A204.1 (cell line): ENCODE results near the gene RNLS.

Experiments
- FAIRE-seq: peaks from 2 replicates; lab custom pipeline; 2012; peaks lifted over from hg19 to GRCh38; lab: Jason Lieb, UNC

Gene RNLS

DNA sequence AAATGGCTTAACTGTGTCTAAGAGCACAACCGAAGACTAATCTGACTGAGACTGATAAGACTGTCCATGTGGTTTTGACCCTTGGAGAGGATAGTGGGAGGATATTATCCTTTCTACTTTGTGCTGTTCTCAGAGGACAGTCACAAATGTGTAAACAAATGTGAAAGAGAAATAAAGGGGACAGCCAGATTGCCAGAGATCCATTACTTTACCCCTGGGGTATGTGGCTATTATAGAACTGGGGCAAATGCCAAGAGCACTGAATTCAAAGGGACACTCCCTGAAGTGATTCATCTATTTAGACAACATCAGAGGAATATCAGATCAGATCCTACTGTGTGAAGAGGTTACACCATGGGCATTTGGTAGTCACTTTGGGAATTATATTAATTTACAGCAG lies 154.7 kb downstream of the RNLS start:
- no peak for FAIRE-seq

DNA sequence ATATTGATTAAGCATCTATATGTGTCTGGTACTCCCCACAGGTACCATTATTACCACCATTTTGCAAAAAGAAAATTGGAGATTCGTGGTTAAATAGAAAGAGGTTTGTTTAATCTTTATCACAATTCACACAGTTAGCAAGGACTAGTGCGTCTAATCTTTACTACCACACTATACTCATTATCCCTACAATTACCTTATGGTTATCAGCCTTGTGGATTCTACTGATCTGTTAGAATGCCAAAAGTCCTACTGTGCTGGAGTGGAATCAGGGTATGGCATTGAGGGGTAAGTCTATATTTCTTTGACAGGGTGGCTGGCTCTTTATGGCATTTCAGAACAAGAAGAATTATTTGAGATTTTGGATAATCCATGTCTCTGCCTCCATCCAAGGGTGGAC lies 156.1 kb downstream of the RNLS start:
- no peak for FAIRE-seq

DNA sequence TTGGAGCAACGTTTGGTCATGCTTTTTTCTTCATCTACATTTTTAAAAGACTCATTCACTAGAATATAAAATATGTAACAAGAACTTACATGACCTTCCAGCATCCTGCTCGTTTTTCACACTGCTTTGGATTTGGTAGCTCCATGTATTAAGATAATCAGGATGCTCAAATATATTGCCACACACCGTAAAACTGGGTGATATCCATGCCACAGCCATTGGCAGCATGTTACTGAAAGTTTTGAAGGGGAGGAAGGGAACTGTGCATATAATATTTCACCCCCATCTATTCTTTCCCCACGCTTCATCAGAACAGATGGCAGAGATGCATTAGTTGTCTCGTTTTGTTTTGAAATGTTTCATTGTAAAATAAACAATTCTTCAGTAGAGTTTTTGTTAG lies 158.2 kb downstream of the RNLS start:
- FAIRE-seq, result no peak

DNA sequence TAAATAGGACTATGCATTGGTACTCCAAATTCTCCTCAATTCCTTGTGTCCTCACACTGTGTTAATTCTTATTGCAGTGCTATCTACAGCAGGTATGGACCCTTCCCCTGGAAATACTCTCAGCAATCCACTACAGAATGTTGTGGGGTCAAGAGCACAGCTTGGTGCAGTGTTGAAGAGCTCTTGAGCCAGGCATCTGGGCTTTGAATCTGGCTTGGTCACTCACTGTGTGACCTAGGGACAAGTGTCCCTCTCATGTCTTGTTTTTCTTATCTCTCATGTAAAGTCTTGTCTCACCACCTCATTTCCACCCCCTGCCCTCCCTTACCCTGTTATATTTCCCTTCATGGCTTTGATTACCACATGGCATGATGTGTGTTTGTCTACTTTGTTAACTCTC lies 159.4 kb downstream of the RNLS start:
- no peak for FAIRE-seq

DNA sequence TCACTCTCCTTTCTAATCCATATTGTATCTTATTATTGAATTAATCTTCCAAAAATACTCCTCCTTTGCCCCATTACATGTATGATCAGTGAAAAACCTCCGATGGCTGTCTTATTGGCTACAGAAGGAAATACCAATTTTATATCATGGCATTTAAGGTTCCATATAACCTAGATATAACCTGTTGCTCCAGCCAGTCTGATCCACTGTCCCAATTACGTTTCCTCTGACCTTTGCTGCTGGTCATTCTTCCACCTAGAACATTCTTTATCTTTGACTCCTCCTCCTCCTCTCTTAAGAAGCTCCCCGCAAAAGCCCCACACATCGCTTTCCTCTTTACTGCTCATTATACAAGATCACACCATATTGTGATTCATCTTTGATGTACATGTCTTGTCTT lies 161.5 kb downstream of the RNLS start:
- FAIRE-seq, result no peak

DNA sequence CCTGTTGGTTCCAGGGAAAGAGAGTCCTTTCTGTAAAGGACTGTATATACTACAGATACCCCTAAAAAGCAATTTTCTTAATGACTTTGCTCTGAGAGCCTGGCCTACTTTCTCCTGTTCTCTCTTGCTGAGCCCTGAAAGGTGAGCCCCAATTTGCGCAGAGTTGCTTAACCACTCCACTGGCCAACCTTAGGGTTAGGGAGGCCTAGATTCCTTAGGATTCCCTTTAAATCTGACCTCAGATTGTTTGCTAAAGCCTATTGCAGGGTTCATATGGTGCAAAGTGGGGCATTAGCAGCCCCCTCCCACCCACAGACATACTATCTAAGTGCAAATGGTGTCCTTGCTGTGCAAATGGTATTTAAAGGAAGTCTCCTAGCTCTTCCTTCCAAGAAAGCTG lies 164.2 kb downstream of the RNLS start:
- FAIRE-seq, result no peak

DNA sequence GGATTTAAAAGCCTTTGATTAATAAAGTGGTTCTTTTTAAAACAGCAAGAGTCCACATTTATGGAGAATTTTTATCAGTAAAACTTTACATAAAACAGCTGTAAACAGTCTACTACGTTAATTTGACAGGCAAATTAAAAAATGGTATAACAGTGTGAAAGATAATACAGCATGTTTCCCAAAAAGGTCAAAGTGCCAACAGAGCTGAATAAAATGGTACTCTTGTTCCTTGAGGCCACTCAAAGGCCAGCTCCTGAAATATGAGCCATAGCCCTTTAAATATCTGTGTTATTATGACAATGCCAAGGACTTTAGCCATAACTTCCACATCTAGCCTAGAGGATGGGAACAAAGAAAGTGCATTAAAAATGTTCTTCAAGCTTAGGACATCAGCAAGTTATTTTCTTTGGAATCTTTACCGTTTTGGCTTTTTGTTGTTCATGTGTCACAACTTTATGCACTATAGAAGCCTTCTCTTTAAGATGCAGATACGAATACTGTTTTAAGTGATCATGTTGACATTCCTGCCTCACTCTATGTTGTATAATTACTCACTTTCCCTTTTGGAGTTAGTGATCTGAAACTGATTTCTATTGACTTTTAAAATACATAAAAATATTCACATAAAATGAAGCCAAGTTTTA lies 165.6 kb downstream of the RNLS start:
- no peak for FAIRE-seq

DNA sequence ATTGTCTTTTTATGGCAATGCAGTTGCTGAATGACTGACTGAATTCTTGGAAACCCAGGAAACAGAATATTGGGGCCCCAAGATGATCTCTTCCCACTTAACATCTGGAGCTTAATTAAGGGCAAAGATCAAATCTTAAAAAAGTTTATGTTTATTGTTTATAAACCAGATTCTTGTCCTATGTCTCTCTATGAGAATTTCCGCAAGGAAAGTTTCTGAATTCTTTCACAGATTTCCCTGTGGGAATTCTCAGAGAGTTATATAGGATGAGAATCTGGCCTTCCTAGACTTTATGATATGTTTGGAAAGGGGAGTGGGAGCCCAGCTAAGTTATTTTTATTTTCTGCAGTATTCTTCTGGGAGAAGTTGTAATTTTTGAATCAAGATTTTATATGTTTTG lies 166.3 kb downstream of the RNLS start:
- FAIRE-seq, result no peak

DNA sequence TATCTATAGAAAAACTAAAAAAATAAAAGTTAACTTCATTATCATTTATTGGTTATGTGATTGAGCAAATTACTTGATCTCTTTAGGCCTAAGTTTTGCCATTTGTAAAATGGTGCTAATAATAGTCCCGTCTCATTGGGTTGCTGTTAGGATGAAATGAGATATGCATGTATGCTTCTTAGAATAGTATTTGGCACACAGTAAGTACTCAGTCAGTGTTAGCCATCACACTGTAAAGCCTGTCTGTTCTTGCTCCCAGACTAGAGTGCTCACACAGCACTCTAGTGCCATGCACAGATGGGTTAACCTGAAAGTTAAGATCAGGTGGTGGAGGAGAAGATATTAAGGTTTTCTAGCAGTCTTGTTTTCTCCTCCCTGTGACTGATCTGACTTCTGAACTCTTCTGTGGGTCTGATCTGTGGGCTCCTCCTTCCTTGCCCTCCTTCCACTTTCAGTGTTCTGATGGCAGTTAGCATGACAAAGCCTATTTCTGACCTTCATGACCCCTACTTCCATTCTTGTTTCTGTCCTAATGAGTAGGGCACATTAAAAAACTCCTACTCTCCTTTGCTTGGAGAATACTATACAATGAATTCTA lies 167.5 kb downstream of the RNLS start:
- FAIRE-seq, result no peak

DNA sequence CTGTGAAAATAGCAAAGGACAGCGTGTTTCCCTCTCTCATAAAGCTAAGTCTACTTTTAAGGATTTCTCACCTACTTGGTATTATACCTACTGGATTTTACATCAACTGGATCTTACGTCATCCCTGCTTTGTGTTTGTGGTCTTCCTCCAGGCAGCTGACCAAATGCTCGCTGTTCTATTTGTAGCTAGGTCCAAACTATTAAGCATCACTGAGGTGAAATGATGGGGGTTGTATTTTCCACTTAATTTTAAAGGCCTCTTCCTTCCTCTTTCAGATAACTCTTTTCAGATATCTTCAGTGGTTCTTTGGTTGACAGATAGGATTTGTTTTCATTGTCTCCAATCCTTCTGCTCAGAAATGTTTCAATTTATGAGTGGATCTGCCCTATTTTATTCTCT lies 169.7 kb downstream of the RNLS start:
- no peak for FAIRE-seq

DNA sequence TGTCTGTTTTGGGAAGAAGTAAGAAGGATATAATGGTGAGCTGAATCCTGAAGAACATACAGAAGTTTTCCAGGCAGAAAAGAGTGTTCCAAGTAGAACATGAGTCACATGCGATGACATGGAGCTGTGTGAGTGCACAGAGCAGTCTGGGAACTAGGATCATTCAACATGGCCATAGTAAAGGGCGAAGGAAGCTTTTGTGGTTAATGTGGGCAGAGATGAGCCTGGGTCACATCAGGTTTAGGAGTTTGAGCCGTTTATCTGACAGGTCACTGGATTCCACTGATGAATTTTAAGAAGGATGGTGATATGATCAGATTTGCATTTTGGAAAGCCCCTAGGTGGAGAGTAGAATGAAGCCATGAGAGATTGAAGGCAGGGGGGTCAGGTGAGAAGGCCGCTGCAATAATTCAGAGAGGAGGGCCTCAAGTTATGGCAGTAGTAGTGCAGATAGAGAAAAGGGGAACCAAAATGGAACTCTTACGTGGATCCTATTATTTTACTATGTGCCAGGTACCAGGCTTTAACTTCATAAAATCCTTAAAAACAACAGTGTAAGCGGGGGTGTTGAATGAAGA lies 171.3 kb downstream of the RNLS start:
- FAIRE-seq, result no peak

DNA sequence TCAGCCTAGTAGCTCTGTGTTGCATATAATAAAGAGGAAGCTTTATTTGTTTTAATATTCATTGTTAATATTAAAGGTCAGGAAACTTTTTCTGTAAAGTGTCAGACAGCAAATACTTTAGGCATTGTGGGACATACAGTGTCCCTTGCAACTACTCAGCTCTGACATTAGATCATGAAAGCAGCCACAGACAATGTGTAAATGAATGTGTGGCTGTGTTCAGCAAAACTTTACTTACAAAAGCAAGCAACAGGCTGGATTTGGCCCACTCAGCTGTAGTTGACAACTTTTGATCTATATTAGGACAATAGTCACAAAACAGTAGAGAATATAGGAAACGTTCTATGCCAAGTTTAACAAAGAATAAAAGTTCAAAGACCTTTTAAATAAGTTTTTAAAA lies 173.3 kb downstream of the RNLS start:
- FAIRE-seq, result no peak

DNA sequence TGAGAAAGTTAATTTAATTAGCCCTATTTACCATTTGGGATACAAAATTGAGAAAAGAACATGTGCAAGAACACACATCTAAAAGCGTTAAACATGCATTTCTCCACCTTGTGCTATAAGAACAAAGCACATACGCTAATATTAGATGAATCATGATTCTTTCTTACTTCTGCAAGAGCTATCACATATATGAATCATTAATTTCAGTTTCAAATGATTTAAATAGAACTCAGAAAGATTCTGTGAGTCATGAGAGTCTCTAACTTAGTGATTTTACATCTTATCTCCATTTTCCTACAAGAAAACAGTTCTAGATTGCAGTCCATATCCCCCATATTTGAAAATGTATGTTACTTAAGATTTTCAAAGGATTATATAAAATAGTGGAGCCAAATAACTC lies 173.9 kb downstream of the RNLS start:
- no peak for FAIRE-seq

DNA sequence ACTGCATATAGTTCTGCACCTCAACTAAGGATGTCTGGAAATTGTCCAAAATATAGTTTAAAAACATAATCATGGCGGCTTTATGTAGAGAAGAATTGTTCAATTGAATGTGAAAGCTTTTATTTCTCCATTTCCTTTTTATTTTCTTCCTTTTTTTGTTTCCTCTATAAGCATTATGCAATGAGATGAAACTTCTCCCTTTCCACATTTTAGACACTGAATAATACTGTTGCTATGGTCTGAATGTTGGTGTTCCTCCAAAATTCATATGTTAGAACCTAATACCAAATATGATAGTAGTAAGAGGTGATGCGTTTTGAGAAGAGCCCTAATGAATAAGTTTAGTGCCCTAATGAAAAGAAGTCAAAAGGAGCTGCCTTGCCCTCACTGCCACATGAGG lies 175.0 kb downstream of the RNLS start:
- no peak for FAIRE-seq

DNA sequence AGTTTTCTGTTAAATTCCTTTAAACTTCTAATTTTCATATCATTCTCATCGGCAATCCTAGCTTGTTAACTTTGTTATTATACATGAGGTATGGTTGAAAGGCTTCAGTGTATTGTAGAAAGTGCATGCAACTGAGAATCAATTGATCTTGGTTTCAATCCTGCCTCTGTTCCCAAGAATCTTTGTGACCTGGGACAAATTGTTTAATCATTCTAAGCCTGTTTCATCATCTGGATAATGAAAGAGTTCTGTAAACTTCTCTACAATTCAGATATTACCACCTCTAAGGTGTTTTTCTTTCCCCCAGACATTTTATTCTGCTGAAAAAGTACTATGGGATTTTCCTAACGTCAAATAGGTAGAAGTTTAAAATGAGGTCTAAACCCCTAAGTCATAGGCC lies 179.0 kb downstream of the RNLS start:
- FAIRE-seq, result no peak

DNA sequence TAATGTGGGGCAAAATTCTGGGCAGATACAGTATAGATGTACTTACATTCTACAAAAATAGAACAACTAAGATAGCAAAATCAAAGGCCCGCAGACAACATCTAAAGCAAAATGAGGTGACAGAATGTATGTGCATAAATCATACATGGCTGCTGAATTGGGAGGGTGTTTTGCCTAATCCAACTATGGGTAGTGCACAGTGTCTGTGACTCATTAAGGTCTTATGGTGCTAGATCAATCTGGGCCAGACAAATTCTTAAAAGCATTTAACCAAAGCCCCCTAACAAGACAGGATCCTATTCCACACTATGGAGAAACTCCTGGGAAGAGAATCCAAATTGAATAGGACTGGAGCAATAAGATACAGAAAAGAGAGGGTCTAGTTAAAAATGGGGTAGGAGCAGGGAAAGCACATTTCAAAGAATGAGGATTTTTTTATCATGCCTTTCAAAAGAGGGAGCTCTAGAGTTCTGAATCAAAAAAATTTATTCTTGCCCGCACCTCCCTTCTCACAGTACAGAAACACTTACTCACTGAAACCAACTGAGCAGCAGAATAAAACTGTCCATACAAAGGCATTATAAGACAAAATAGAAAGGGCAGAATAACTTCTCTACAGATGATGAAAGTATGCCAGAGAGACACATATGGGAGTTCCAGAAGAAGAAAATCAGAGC lies 181.3 kb downstream of the RNLS start:
- no peak for FAIRE-seq

DNA sequence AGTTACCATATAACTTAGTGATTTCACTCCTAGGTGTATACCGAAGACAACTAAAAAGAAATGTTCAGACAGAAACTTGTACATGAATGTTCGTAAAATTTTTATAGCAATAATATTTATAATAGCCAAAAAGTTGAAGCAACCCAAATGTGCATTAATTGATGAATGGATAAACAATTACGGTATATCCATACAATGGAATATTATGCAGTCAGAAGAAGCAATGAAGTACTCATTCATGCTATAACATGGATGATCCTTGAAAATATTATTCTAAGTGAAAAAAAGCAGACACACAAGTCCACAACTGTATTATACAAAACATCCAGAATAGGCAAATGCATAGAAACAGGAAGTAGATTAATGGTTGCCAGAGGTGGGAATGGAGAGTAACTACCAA lies 183.9 kb downstream of the RNLS start:
- no peak for FAIRE-seq

DNA sequence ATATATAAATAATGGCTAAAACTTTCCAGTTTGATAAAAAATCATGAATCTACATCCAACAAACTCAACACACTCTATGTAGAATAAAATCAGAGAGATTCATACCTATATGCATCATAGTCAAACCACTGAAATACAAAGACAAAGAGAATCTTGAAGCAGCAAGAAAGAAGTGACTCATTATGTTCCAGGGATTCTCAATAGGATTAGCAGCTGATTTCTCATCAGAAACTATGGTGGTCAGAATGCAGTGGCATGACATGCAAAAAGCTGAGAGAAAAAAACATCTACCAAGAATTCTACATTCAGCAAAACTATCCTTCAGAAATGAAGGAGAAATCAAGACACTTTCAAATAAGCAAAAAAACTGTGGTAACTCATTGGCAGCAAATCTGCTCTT lies 187.4 kb downstream of the RNLS start:
- FAIRE-seq, result no peak

DNA sequence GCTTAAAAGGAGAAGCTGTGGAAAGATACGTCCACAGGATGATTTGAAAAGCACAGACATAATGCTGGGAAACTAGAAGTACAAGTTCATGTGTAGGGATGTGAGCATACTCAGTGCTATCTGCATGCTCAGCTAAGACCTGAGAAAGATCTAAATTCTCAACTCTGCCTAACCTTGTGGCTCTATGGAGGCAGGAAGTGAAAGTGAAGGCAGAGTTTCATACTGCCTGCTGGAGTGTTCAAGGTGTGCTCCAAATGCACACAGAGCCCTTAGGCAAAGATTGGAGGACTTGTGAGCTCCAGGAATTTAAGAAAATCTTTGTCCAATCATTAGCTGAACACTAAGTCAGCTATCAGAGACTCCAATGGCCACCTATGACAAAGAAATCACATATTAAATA lies 190.9 kb downstream of the RNLS start:
- FAIRE-seq, result no peak

DNA sequence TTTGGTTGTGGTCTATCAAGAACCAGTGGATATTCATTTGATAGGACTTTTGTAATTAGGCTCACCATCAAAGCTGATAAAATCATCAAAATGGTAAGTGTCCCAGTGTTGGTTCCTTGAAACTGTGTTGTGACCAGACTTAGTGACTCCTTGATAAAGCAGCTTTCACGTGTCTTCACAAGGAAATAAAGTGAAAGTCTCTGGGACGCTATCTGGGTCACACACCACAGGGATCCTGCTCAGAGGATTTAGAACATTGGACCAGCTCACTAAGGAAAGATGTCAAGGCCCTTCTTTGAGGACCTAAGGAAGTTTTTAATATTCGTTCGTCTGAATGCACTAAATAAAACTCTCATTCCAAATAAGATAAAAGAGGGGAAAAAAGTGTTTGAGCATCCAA lies 193.1 kb downstream of the RNLS start:
- no peak for FAIRE-seq

DNA sequence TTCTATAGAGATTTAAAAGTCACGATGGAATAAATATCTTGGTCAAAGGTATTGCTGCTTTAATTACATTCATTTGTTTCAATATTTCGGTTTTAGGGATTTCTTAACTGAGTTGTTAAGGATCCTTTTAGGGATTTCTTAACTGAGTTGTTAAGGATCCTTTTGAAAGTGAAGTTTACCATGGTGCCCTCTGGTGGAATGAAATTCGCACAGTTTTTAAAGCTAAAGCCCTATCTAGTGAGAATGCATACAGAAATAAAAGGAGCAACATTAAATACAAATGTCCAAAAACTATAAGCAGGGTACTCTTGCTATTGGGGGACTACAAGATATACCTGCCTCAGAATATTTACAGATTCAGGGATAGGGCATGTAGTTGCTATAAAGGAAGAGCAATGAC lies 193.7 kb downstream of the RNLS start:
- FAIRE-seq, result peak; percentile 91

DNA sequence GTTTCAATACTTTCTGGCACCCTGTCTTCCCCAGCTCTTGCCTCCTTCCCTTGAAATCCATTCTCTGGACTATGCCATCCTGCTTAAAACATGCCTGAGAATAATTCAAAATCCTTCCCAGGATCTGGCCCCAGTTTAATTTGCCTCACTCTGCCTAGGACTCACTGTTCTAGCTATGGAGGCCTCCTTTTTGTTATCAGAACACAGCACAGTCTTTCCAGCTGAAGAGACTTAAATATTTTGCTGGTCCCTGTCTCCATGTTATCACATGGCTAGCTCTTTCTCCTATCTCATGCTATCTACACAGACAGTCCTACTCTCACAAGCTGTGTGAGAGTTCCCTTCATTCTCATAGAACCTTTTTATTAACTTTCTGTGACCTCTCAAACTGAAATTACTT lies 194.8 kb downstream of the RNLS start:
- FAIRE-seq, result no peak

DNA sequence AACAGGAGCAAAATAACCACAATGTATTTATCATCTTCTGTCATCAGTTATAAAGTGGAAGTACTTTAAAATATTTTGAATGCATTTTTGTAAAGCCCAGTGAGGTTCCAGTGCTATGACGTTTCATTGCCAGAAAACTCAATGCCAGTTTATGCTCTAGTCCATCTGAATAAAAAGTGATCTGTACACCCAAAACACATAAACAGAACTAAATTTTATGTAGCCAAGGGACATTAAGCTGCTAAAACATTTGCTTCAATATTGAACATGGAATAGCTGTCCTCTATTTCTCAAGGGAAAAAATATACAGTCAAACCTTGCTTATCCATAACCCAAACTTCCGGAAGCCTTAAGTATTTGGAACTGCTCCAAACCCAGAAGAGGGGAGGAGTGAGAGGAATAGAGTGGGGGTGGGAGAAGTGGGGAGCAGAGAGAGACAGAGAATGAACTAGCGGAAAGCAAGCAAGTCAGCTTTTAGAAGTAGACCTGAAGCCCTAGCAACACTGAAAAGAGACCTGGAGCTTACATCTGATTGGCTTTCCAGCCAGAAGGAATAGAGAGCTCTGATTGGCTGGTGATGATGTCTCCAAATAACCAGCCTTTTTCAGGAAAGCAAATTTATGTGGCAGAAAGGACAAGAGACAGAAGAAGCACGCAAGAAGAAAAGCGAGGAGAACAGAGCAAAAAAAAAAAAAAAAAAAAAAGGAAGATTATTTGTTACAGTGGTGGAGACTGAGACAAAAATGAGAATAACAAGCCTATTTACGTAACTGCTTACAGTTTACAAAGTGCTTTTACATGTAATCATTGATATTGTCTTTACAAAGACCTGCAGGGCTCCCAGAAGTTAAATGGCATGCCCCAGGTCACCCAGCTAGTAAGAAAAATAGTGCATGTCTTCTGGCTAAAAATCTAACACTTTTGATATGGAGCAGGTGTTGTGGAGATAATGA lies 196.0 kb downstream of the RNLS start:
- FAIRE-seq, result no peak
